HepG2 (cell line): ENCODE results near the gene ZC3H4. TPM values are rescaled to one million over a fixed set of nuclear protein-coding genes. Genes with fewer than 3 reads are reported as not detected.

ENCODE experiments used
- ATF6 ChIP-seq: sonication (generic); formaldehyde crosslinking; conservative IDR thresholded peaks from 2 replicates; pipeline ENCODE4 v1.4.0; 2020; ENCODE audit warnings: missing genetic modification reagents
- MIER3 ChIP-seq: IDR thresholded peaks from 2 replicates; pipeline ENCODE4 v1.6.1; 2016; ENCODE audit warnings: missing compliant biosample characterization, borderline replicate concordance
- NFE2L2 ChIP-seq: fragments of 150-350 bp; IDR thresholded peaks from 2 replicates; pipeline ENCODE4 v1.6.1; 2014; ENCODE audit warnings: low read length
- PATZ1 ChIP-seq: sonication (generic); formaldehyde crosslinking; IDR thresholded peaks from 2 replicates; pipeline ENCODE4 v1.4.0; 2020; ENCODE audit warnings: missing genetic modification reagents
- PHF21A ChIP-seq: sonication (generic); formaldehyde crosslinking; IDR thresholded peaks from 2 replicates; pipeline ENCODE4 v1.5.0; 2020; ENCODE audit warnings: mild to moderate bottlenecking, missing genetic modification reagents
- PPARG ChIP-seq: conservative IDR thresholded peaks from 2 replicates; pipeline ENCODE4 v1.6.1; 2016; ENCODE audit warnings: missing biosample characterization, missing genetic modification reagents
- PRDM10 ChIP-seq: sonication (generic); formaldehyde crosslinking; IDR thresholded peaks from 2 replicates; pipeline ENCODE4 v1.4.0; 2020; ENCODE audit warnings: low read depth, missing genetic modification reagents
- REPIN1 ChIP-seq: sonication (generic); formaldehyde crosslinking; IDR thresholded peaks from 2 replicates; pipeline ENCODE4 v1.8.0; 2022; ENCODE audit warnings: missing genetic modification reagents, low read depth, mild to moderate bottlenecking, borderline replicate concordance
- RNF2 ChIP-seq: fragments of 450-650 bp; conservative IDR thresholded peaks from 2 replicates; pipeline ENCODE4 v1.6.1; 2016; ENCODE audit warnings: low read depth
- SIX1 ChIP-seq: sonication (generic); formaldehyde crosslinking; IDR thresholded peaks from 2 replicates; pipeline ENCODE4 v1.4.0; 2020; ENCODE audit warnings: missing genetic modification reagents, borderline replicate concordance
- SOX5 ChIP-seq: IDR thresholded peaks from 2 replicates; pipeline ENCODE4 v1.6.1; 2016; ENCODE audit warnings: borderline replicate concordance
- SP4 ChIP-seq: sonication (generic); formaldehyde crosslinking; IDR thresholded peaks from 2 replicates; pipeline ENCODE4 v1.8.1; 2023; ENCODE audit warnings: mild to moderate bottlenecking, missing genetic modification reagents
- SRF ChIP-seq: IDR thresholded peaks from 2 replicates; pipeline ENCODE4 v1.6.1; 2011; ENCODE audit warnings: mild to moderate bottlenecking, low read depth, low read length, moderate library complexity
- TGIF2 ChIP-seq: IDR thresholded peaks from 2 replicates; pipeline ENCODE4 v1.6.1; 2016; ENCODE audit warnings: control low read depth, missing compliant biosample characterization
- TOE1 ChIP-seq: sonication (generic); formaldehyde crosslinking; IDR thresholded peaks from 2 replicates; pipeline ENCODE4 v1.4.0; 2020; ENCODE audit warnings: mild to moderate bottlenecking, missing genetic modification reagents
- ZBTB7B ChIP-seq: sonication (generic); formaldehyde crosslinking; IDR thresholded peaks from 2 replicates; pipeline ENCODE4 v1.4.0; 2020; ENCODE audit warnings: missing genetic modification reagents
- ZC3H4 ChIP-seq: sonication (generic); formaldehyde crosslinking; IDR thresholded peaks from 2 replicates; pipeline ENCODE4 v1.4.0; 2020; ENCODE audit warnings: missing genetic modification reagents, borderline replicate concordance
- ZFP90 ChIP-seq: sonication (generic); formaldehyde crosslinking; IDR thresholded peaks from 2 replicates; pipeline ENCODE4 v1.8.0; 2022; ENCODE audit warnings: missing genetic modification reagents, mild to moderate bottlenecking, inconsistent platforms, borderline replicate concordance
- ZMAT3 ChIP-seq: sonication (generic); formaldehyde crosslinking; conservative IDR thresholded peaks from 2 replicates; pipeline ENCODE4 v1.7.0; 2021; ENCODE audit warnings: missing genetic modification reagents
- ZNF317 ChIP-seq: sonication (generic); formaldehyde crosslinking; IDR thresholded peaks from 2 replicates; pipeline ENCODE4 v1.5.0; 2020; ENCODE audit warnings: mild to moderate bottlenecking, missing genetic modification reagents
- ZNF326 ChIP-seq: sonication (generic); formaldehyde crosslinking; IDR thresholded peaks from 2 replicates; pipeline ENCODE4 v1.4.0; 2020; ENCODE audit warnings: missing genetic modification reagents, borderline replicate concordance
- ZNF33A ChIP-seq: sonication (generic); formaldehyde crosslinking; IDR thresholded peaks from 2 replicates; pipeline ENCODE4 v1.5.1; 2020; ENCODE audit warnings: missing genetic modification reagents, mild to moderate bottlenecking, moderate library complexity, borderline replicate concordance
- ZNF430 ChIP-seq: sonication (generic); formaldehyde crosslinking; IDR thresholded peaks from 2 replicates; pipeline ENCODE4 v1.9.0; 2021; ENCODE audit warnings: mild to moderate bottlenecking, missing genetic modification reagents
- ZNF784 ChIP-seq: sonication (generic); formaldehyde crosslinking; IDR thresholded peaks from 2 replicates; pipeline ENCODE4 v1.5.1; 2020; ENCODE audit warnings: missing genetic modification reagents, mild to moderate bottlenecking, borderline replicate concordance
- polyA plus RNA-seq, 8 experiments: library from polyadenylated mRNA; depleted of rRNA in 3 of 8; stranded (reverse) in 7 of 8; unstranded in 1 of 8; fragments of >200 nt; fragmentation: Illumina TruSeq in 4 of 8; extraction: Trizol in 4 of 8; gene quantifications; 2 replicates each; pipeline versions ENCODE4 v1.2.1 to v1.2.3, GENCODE V29; 2011 to 2016; ENCODE audit warnings: low read depth in 4 of 8, missing spikeins in 1 of 8, mixed read lengths in 1 of 8; ENCODE audit not compliant: insufficient read depth in 1 of 8
- total RNA-seq, 5 experiments: library from RNA; depleted of rRNA; stranded (reverse); fragments of >200 nt; fragmentation: Illumina TruSeq; extraction: Trizol; gene quantifications; 2 replicates each; pipeline ENCODE4 v1.2.3, GENCODE V29; 2016; ENCODE audit warnings: low read depth in 1 of 5

The ZC3H4 gene
- total and polyA plus RNA-seq, 2 of the 13 experiments (the other 11 are each of a cell fraction or from before 2014, with no cell fraction given), result 1.8 to 10.7 TPM

- no peak for TF ChIP-seq ZNF33A (CRISPR knock-in tag)
- TF ChIP-seq ZC3H4 (CRISPR knock-in tag), result no peak
- no peak for TF ChIP-seq SOX5 (CRISPR knock-in tag)
- TF ChIP-seq ZBTB7B, result peak; percentile 39; the same call in 1 of the 2 replicates
- TF ChIP-seq SRF, result no peak
- TF ChIP-seq ZMAT3 (CRISPR knock-in tag), result no peak
- no peak for TF ChIP-seq ZNF326 (CRISPR knock-in tag)
- no peak for TF ChIP-seq MIER3 (CRISPR knock-in tag)
- TF ChIP-seq PRDM10, result 0 out of 2 replicates have a peak, but pooled peaks have one; percentile 59
- no peak for TF ChIP-seq REPIN1 (CRISPR knock-in tag)
- no peak for TF ChIP-seq RNF2
- no peak for TF ChIP-seq PATZ1
- no peak; the same call in 1 of the 2 replicates for TF ChIP-seq PPARG
- 0 out of 2 replicates have a peak, but pooled peaks have one; percentile 11 for TF ChIP-seq ZNF317 (CRISPR knock-in tag)
- no peak for TF ChIP-seq ZFP90
- no peak for TF ChIP-seq ZNF430 (CRISPR knock-in tag)
- TF ChIP-seq SP4 (CRISPR knock-in tag), result no peak
- TF ChIP-seq ATF6 (CRISPR knock-in tag), result no peak
- TF ChIP-seq TGIF2, result no peak
- no peak for TF ChIP-seq NFE2L2
- TF ChIP-seq TOE1, result no peak
- no peak for TF ChIP-seq PHF21A (CRISPR knock-in tag)
- TF ChIP-seq SIX1, result no peak
- no peak for TF ChIP-seq ZNF784
Measured at GRCh38 chr19:47036097-47036651, 77.4 kb downstream of the ZC3H4 start (continued).
